DMS114 treated with DMSO at 0.1 percent for 48 hours (cell line): ENCODE measurements around the gene EDIL3.
"Not testable (repeated sequence)": the region's sequence is repeated elsewhere in the genome, so short reads cannot be mapped to it uniquely, and the experiment has no call there.

Experiments used
- DNase-seq: peaks from one replicate; lab custom pipeline; 2025; ENCODE audit not compliant: unreplicated experiment; lab: John Stamatoyannopoulos, UW

EDIL3 gene

GRCh38 chr5:84379749-84380148, 4.9 kb downstream of the EDIL3 start:
- no peak for DNase-seq

- DNase-seq: no peak
Measured at GRCh38 chr5:84378961-84379360, 5.7 kb downstream of the EDIL3 start.

- no peak for DNase-seq
Measured at GRCh38 chr5:84378420-84378819, 6.3 kb downstream of the EDIL3 start.

GRCh38 chr5:84376346-84376745, 8.3 kb downstream of the EDIL3 start:
- no peak for DNase-seq

- no peak for DNase-seq
Measured at GRCh38 chr5:84374568-84374967, 10.1 kb downstream of the EDIL3 start.

GRCh38 chr5:84373506-84373905, 11.2 kb downstream of the EDIL3 start:
- no peak for DNase-seq

- DNase-seq: no peak
Measured at GRCh38 chr5:84372066-84372695, 12.5 kb downstream of the EDIL3 start.

GRCh38 chr5:84370176-84370575, 14.5 kb downstream of the EDIL3 start:
- DNase-seq: no peak

GRCh38 chr5:84364043-84364442, 20.6 kb downstream of the EDIL3 start:
- DNase-seq: no peak

GRCh38 chr5:84362061-84362720, 22.5 kb downstream of the EDIL3 start:
- no peak for DNase-seq

- DNase-seq: no peak
Measured at GRCh38 chr5:84361572-84361971, 23.1 kb downstream of the EDIL3 start.

GRCh38 chr5:84360056-84360455, 24.6 kb downstream of the EDIL3 start:
- no peak for DNase-seq

GRCh38 chr5:84354101-84354500, 30.6 kb downstream of the EDIL3 start:
- DNase-seq: no peak

- no peak for DNase-seq
Measured at GRCh38 chr5:84344788-84345187, 39.9 kb downstream of the EDIL3 start.

GRCh38 chr5:84343171-84343570, 41.5 kb downstream of the EDIL3 start:
- no peak for DNase-seq

GRCh38 chr5:84332106-84332505, 52.6 kb downstream of the EDIL3 start:
- no peak for DNase-seq

GRCh38 chr5:84327591-84327990, 57.1 kb downstream of the EDIL3 start:
- DNase-seq: no peak

GRCh38 chr5:84322646-84323045, 62.0 kb downstream of the EDIL3 start:
- no peak for DNase-seq

- not testable (repeated sequence) for DNase-seq
Measured at GRCh38 chr5:84317826-84318225, 66.9 kb downstream of the EDIL3 start.

GRCh38 chr5:84312280-84312679, 72.4 kb downstream of the EDIL3 start:
- DNase-seq: not testable (repeated sequence)

GRCh38 chr5:84309850-84310249, 74.8 kb downstream of the EDIL3 start:
- DNase-seq: not testable (repeated sequence)

GRCh38 chr5:84306601-84307000, 78.1 kb downstream of the EDIL3 start:
- DNase-seq: no peak

GRCh38 chr5:84304599-84304998, 80.1 kb downstream of the EDIL3 start:
- DNase-seq: no peak
